Measurements from ENCODE around the gene INO80E. TPM values are rescaled to one million over a fixed set of nuclear protein-coding genes. Genes with fewer than 3 reads are reported as not detected.

Gene INO80E
- total and polyA plus RNA-seq, 2 of the 8 experiments (the other 6 are each of a cell fraction or from before 2014, with no cell fraction given): 43.0 to 91.2 TPM

- ChIA-PET POLR2A (ENCODE audit: partially characterized antibody) (interaction anchor here (0.9 to 3.6 kb wide), 9 partner anchors 10 to 261 kb away, joined by 3 to 33 read pairs (median 4); partner anchors contain the start of genes KCTD13, MAZ, TAOK2 and TBX6), CTCF (ENCODE audit: partially characterized antibody) (interaction anchor here (0.5 to 2.5 kb wide), 10 partner anchors 10 to 649 kb away, joined by 3 to 16 read pairs (median 5); partner anchors contain the start of gene KCTD13)
- DNase-seq (ENCODE audit: low read depth in 1 of 2, low spot score in 2 of 2) (no peak), FAIRE-seq (no peak)
- Histone ChIP-seq H3K18ac (ENCODE audit: extremely low read depth, low read length) (0 out of 2 replicates have a peak overlapping the region, but pooled peaks have one; percentile 19), H4K8ac (ENCODE audit: extremely low read depth, insufficient read depth, low read length) (peak overlapping the region; percentile 7; the same call in 1 of the 2 replicates), H3K23ac (ENCODE audit: insufficient read length) (no peak overlapping the region), H3K36me3 (ENCODE audit: control insufficient read depth in 2 of 4, insufficient read depth in 4 of 4, low read length in 3 of 4) (peaks cover 0 to 4% (median 0%) of the 10 kb centered on the region in 4 experiments; a peak in 1 of 8 replicates), H2BK5ac (ENCODE audit: low read depth, low read length) (peak overlapping the region; percentile 35; the same call in 1 of the 2 replicates), H3K56ac (replicated peaks; ENCODE audit: insufficient read length, low read depth, low read length) (peak overlapping the region; percentile 3), H3K23me2 (ENCODE audit: low read depth, low read length) (peaks cover 12% of the 10 kb centered on the region), H3K4ac (replicated peaks; ENCODE audit: insufficient read length, low read depth, low read length) (peak overlapping the region; percentile 2), H4K5ac (ENCODE audit: insufficient read length, low read depth, low read length) (no peak overlapping the region), H2BK15ac (ENCODE audit: low read length) (no peak overlapping the region), H2AFZ (ENCODE audit: low read length) (peak overlapping the region; percentile 39; the same call in 1 of the 2 replicates), H2AK5ac (ENCODE audit: low read depth, low read length) (no peak overlapping the region), H3K4me2 (ENCODE audit: insufficient read depth in 1 of 2, low read depth in 2 of 2, low read length in 2 of 2) (peak overlapping the region; percentile 87 to 93), H3K9ac (replicated peaks in 1 of 4; ENCODE audit: extremely low read depth in 1 of 4, low read depth in 3 of 4, low read length in 3 of 4) (peak overlapping the region in 2 of 4 experiments; percentile 66 to 74; a peak in 4 of 7 replicates), H3K27me3 (replicated peaks in 1 of 4; ENCODE audit: control insufficient read depth in 3 of 4, extremely low read depth in 1 of 4, insufficient read depth in 3 of 4, low read length in 3 of 4) (peaks cover 0 to 2% (median 0%) of the 10 kb centered on the region in 4 experiments; a peak in 1 of 7 replicates), H2BK20ac (ENCODE audit: low read length) (no peak overlapping the region), H3K4me3 (ENCODE audit: extremely low read depth in 1 of 4, insufficient read depth in 2 of 4, low read depth in 3 of 4, low read length in 4 of 4) (peak overlapping the region; percentile 51 to 81 (median 72)), H3K27ac (ENCODE audit: low read depth, low read length) (no peak overlapping the region), H3K4me1 (replicated peaks in 1 of 4; ENCODE audit: control insufficient read depth in 3 of 4, insufficient read depth in 4 of 4, low read length in 3 of 4) (peaks cover 0 to 5% (median 3%) of the 10 kb centered on the region in 4 experiments; a peak in 5 of 7 replicates), H3K9me3 (ENCODE audit: insufficient read depth in 2 of 2, low read depth in 1 of 2, low read length in 1 of 2) (no peaks in the 10 kb centered on the region), H2BK12ac (ENCODE audit: low read depth, low read length) (no peak overlapping the region), H4K91ac (replicated peaks; ENCODE audit: insufficient read length, low read length) (peak overlapping the region; percentile 30), H3K14ac (ENCODE audit: insufficient read length) (no peak overlapping the region), H4K20me1 (replicated peaks in 1 of 2; ENCODE audit: control insufficient read depth in 1 of 2, insufficient read depth in 2 of 2, low read length in 2 of 2) (no peaks in the 10 kb centered on the region), H3K79me1 (ENCODE audit: low read depth, low read length) (no peaks in the 10 kb centered on the region), H2BK120ac (replicated peaks; ENCODE audit: low read depth, low read length) (no peak overlapping the region), H3K79me2 (ENCODE audit: control insufficient read depth in 1 of 2, insufficient read depth in 2 of 2, low read length in 2 of 2) (no peaks in the 10 kb centered on the region)
- 33% methylated on average over 18 of the region's 18 CpGs; no CpG with 5 or more reads in 1 of the 2 experiments for WGBS, 2 experiments (ENCODE audit: extremely low coverage in 1 of 2, insufficient coverage in 1 of 2, insufficient read length in 1 of 2, insufficient replicate concordance in 2 of 2, low coverage in 1 of 2, low lambda C conversion rate in 2 of 2, missing lambda C conversion rate in 1 of 2)
- TF ChIP-seq TBP (IDR thresholded peaks at IDR 0.05; ENCODE audit: low read depth, low read length) (no peak), POLR2A (IDR thresholded peaks at IDR 0.05; ENCODE audit: control extremely low read depth in 1 of 2, low read depth in 2 of 2, low read length in 2 of 2) (no peak), BRCA1 (IDR thresholded peaks at IDR 0.05; ENCODE audit: low read depth, low read length) (no peak), SIX5 (IDR thresholded peaks at IDR 0.05; ENCODE audit: low read depth, low read length) (no peak), GTF2F1 (IDR thresholded peaks at IDR 0.05; ENCODE audit: borderline replicate concordance, low read depth, low read length) (no peak), SIN3A (conservative IDR thresholded peaks at IDR 0.05 in 1 of 2, IDR thresholded peaks at IDR 0.05 in 1 of 2; ENCODE audit: low read depth in 1 of 2, low read length in 2 of 2) (no peak), SP4 (IDR thresholded peaks at IDR 0.05; ENCODE audit: low read length) (no peak), TEAD4 (IDR thresholded peaks at IDR 0.05; ENCODE audit: low read depth, low read length) (no peak), CHD2 (IDR thresholded peaks at IDR 0.05; ENCODE audit: low read length) (no peak), BCL11A (IDR thresholded peaks at IDR 0.05; ENCODE audit: low read depth in 2 of 2, low read length in 2 of 2) (no peak), KDM1A (IDR thresholded peaks at IDR 0.05; ENCODE audit: borderline replicate concordance, low read length) (no peak), CBX5 (IDR thresholded peaks at IDR 0.05; ENCODE audit: low read depth, low read length) (no peak)
Measured at GRCh38 chr16:29962344-29962994, 33.6 kb upstream of the INO80E start.
